Body of pancreas (tissue), 4 donors: Measurements from ENCODE around the gene GRB10.

Experiments used
- CTCF ChIP-seq, 7 experiments: fragments of 450-650 bp in 4 of 7; fragments of 200-600 bp in 3 of 7; sonication (generic) in 3 of 7; IDR thresholded peaks; one replicate each; pipeline ENCODE4 v1.5.1; 2016 to 2019; ENCODE audit warnings: antibody characterized with exemption in 7 of 7
- POLR2A ChIP-seq, 3 donors: fragments of 450-650 bp; IDR thresholded peaks; one replicate each; pipeline ENCODE4 v1.6.1; 2016; ENCODE audit warnings: antibody characterized with exemption in 3 of 3, mild to moderate bottlenecking in 2 of 3

GRCh38 chr7:50557099-50557498 is 225.6 kb downstream of the GRB10 start:
- TF ChIP-seq CTCF (IDR thresholded peaks at IDR 0.05) (no peak), POLR2A (IDR thresholded peaks at IDR 0.05) (no peak)
